ENCODE results near the gene RIMS3.

RIMS3 gene

DNA sequence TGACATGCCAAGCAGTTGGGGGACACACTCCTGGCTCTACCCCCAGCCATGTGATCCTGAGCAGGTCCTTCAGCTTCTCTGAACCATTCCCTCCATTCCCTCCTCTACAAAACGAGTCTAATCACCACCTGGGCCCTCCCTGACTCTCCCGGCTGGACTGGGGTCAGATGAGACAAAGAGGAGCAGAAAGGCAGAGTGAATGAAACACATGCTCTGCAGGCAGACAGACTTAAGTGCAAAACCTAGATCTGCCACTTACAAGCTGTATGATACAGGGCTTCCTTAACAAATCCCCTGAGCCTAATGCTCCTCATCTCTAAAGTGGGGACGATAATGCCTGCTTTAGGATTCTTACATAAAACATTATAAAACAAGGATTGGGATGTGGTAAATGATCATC, 17.3 kb downstream of the RIMS3 start:
- no peaks in the 10 kb centered on the region for H3K4me1 ChIP-seq (ENCODE audit: control insufficient read depth in 5 of 5, insufficient read depth in 5 of 5, low read length in 5 of 5)
- H3K27me3 ChIP-seq (ENCODE audit: control insufficient read depth in 5 of 5, insufficient read depth in 4 of 5, low read length in 5 of 5) = peaks cover 6 to 34% (median 15%) of the 10 kb centered on the region in 5 donors
- H3K9me3 ChIP-seq (ENCODE audit: control insufficient read depth in 5 of 5, low read length in 5 of 5) = no peaks in the 10 kb centered on the region
- no peak overlapping the region for H3K4me3 ChIP-seq (ENCODE audit: low read depth in 1 of 5, low read length in 5 of 5)
- no peak overlapping the region for H3K27ac ChIP-seq (ENCODE audit: low read depth, low read length)
- no peaks in the 10 kb centered on the region for H3K36me3 ChIP-seq (ENCODE audit: control insufficient read depth in 5 of 5, insufficient read depth in 5 of 5, low read length in 5 of 5)
- H3K9ac ChIP-seq (ENCODE audit: low read length in 5 of 5) = no peak overlapping the region

DNA sequence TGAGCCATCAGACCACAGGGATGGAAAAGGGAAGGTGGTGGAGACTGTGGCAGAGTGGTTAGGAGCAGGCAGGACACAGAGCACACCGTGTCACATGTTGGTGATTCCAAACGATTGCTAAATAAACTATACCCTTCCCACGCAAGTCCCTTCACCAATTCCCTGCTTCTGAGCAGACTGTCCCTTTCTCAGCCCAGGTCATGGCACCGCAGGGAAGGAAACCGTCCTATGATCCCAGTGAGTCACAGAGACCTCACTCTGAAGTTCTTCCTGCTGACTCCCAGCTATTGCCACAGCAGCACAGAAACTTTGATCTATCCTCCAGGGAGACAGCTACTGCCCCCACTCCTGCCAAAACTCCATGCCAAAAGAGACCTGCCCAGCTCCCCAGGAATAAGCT, 19.2 kb downstream of the RIMS3 start:
- H3K27ac ChIP-seq (ENCODE audit: low read depth, low read length) = no peak overlapping the region
- no peak overlapping the region for H3K4me3 ChIP-seq (ENCODE audit: low read depth in 1 of 5, low read length in 5 of 5)
- H3K9ac ChIP-seq (ENCODE audit: low read length in 5 of 5) = no peak overlapping the region
- H3K4me1 ChIP-seq (ENCODE audit: control insufficient read depth in 5 of 5, insufficient read depth in 5 of 5, low read length in 5 of 5) = no peaks in the 10 kb centered on the region
- no peaks in the 10 kb centered on the region for H3K36me3 ChIP-seq (ENCODE audit: control insufficient read depth in 5 of 5, insufficient read depth in 5 of 5, low read length in 5 of 5)
- peaks cover 0 to 3% (median 0%) of the 10 kb centered on the region in 5 donors for H3K9me3 ChIP-seq (ENCODE audit: control insufficient read depth in 5 of 5, low read length in 5 of 5)
- peaks cover 0 to 21% (median 8%) of the 10 kb centered on the region in 5 donors for H3K27me3 ChIP-seq (ENCODE audit: control insufficient read depth in 5 of 5, insufficient read depth in 4 of 5, low read length in 5 of 5)

DNA sequence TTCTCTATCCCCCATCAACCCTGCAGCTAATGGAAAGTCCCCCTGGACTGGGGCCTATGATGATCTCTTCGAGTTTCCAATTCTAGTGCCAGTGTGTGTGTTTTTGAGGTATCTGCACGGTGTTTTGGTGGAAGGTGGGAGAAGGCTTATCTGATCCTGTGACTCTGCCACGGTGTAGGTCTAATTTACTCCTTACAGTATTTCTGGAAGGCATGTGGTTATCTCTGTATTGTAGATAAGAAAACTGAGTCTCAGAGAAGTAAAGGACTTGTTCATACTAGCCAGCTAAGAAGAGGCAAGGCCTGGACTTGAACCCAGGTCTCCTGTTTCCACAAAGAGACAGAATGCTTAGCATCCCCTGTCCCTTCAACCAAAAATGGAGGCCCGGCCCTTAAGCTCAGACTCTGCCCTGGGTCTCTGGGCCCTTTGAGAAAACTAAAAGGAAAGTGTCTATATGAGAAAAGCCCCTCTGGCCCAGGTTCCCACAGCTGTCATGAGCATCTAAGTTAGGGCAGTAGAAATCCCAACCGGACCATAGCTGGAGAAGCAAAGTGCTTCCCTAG, 20.3 kb downstream of the RIMS3 start:
- H3K9me3 ChIP-seq (ENCODE audit: control insufficient read depth in 5 of 5, low read length in 5 of 5) = peaks cover 0 to 3% (median 0%) of the 10 kb centered on the region in 5 donors
- no peaks in the 10 kb centered on the region for H3K36me3 ChIP-seq (ENCODE audit: control insufficient read depth in 5 of 5, insufficient read depth in 5 of 5, low read length in 5 of 5)

DNA sequence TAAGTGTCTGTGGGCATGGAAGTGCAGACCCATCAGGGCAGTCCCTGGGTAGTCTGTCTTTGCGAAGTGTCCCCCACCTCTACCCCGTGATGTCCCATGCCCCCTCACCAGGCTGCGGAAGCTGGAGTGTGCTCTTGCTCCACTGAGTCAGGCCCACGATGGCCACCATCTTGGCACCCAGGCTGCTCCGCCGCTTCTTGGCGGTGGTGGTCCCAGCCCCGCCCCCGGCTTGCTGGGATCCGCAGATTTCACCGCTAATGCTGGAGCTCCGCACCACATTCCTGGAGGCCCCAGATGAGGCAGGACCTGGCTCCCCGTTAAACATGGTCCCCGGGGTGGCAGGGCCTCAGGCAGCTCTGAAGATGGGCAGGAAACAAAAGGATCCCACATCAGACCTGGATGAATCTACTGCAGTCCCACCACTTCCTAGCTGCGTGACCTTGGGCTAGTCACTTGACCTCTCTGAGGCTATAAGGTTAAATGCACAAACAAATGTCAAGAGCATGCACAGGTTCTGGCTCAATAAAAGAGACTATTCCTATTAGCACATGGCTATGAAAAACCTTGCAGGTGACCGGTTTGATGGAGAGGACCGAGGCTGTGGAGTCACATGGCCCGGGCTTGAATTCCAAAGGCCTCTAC, 23.8 kb downstream of the RIMS3 start:
- H3K4me3 ChIP-seq (ENCODE audit: low read depth in 1 of 5, low read length in 5 of 5) = no peak overlapping the region
- no peaks in the 10 kb centered on the region for H3K4me1 ChIP-seq (ENCODE audit: control insufficient read depth in 5 of 5, insufficient read depth in 5 of 5, low read length in 5 of 5)
- H3K9ac ChIP-seq (ENCODE audit: low read length in 5 of 5) = no peak overlapping the region
- peaks cover 0 to 6% (median 0%) of the 10 kb centered on the region in 5 donors for H3K27me3 ChIP-seq (ENCODE audit: control insufficient read depth in 5 of 5, insufficient read depth in 4 of 5, low read length in 5 of 5)
- no peak overlapping the region for H3K27ac ChIP-seq (ENCODE audit: low read depth, low read length)
- peaks cover 0 to 3% (median 0%) of the 10 kb centered on the region in 5 donors for H3K9me3 ChIP-seq (ENCODE audit: control insufficient read depth in 5 of 5, low read length in 5 of 5)
- H3K36me3 ChIP-seq (ENCODE audit: control insufficient read depth in 5 of 5, insufficient read depth in 5 of 5, low read length in 5 of 5) = no peaks in the 10 kb centered on the region

More for the DNA sequence above, 20.3 kb downstream of the RIMS3 start:
- Histone ChIP-seq H3K27me3 (ENCODE audit: control insufficient read depth in 5 of 5, insufficient read depth in 4 of 5, low read length in 5 of 5) (peaks cover 0 to 18% (median 8%) of the 10 kb centered on the region in 5 donors), H3K27ac (ENCODE audit: low read depth, low read length) (no peak overlapping the region), H3K9ac (ENCODE audit: low read length in 5 of 5) (no peak overlapping the region), H3K4me3 (ENCODE audit: low read depth in 1 of 5, low read length in 5 of 5) (no peak overlapping the region), H3K4me1 (ENCODE audit: control insufficient read depth in 5 of 5, insufficient read depth in 5 of 5, low read length in 5 of 5) (no peaks in the 10 kb centered on the region)

DNA sequence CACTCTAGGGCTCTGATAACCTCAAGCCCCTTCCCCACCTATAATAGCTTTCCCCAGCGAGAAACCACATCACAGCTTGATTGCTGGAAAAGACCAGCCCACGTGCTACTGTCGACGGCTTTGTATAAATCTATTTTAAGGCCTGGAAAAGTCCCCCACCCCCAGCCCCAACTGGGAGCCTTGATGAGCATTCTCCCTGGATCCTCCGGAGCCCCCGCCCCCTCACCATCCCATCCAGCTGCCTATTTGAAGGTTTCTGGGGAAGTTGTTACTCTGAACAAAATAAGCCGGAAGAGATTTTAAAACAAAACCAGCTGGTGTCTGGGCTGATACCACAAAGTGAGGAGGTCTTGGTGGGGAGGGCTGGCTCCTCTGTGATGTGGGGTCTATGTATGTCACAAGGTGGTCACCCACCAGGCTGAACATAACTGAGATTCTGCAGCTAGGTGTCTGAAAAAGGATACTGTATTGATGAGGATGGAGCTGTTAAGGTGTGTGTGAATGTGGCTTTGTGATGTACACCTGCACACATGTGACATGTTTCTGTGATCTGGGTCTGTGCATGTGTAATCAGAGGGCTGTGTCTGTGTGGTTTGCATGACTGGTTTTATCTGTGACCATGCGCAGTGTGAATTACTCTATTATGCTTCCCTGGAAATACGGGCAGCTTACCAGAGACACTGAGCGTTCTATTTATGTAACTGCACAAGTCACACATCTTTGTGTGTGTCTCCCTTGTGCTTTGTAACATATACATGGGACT, 25.0 kb downstream of the RIMS3 start:
- no peak overlapping the region for H3K9ac ChIP-seq (ENCODE audit: low read length in 5 of 5)
- H3K27ac ChIP-seq (ENCODE audit: low read depth, low read length) = no peak overlapping the region
- H3K4me1 ChIP-seq (ENCODE audit: control insufficient read depth in 5 of 5, insufficient read depth in 5 of 5, low read length in 5 of 5) = no peaks in the 10 kb centered on the region
- peaks cover 0 to 5% (median 0%) of the 10 kb centered on the region in 5 donors for H3K27me3 ChIP-seq (ENCODE audit: control insufficient read depth in 5 of 5, insufficient read depth in 4 of 5, low read length in 5 of 5)
- H3K4me3 ChIP-seq (ENCODE audit: low read depth in 1 of 5, low read length in 5 of 5) = no peak overlapping the region
- H3K9me3 ChIP-seq (ENCODE audit: control insufficient read depth in 5 of 5, low read length in 5 of 5) = peaks cover 0 to 3% (median 0%) of the 10 kb centered on the region in 5 donors
- H3K36me3 ChIP-seq (ENCODE audit: control insufficient read depth in 5 of 5, insufficient read depth in 5 of 5, low read length in 5 of 5) = no peaks in the 10 kb centered on the region

DNA sequence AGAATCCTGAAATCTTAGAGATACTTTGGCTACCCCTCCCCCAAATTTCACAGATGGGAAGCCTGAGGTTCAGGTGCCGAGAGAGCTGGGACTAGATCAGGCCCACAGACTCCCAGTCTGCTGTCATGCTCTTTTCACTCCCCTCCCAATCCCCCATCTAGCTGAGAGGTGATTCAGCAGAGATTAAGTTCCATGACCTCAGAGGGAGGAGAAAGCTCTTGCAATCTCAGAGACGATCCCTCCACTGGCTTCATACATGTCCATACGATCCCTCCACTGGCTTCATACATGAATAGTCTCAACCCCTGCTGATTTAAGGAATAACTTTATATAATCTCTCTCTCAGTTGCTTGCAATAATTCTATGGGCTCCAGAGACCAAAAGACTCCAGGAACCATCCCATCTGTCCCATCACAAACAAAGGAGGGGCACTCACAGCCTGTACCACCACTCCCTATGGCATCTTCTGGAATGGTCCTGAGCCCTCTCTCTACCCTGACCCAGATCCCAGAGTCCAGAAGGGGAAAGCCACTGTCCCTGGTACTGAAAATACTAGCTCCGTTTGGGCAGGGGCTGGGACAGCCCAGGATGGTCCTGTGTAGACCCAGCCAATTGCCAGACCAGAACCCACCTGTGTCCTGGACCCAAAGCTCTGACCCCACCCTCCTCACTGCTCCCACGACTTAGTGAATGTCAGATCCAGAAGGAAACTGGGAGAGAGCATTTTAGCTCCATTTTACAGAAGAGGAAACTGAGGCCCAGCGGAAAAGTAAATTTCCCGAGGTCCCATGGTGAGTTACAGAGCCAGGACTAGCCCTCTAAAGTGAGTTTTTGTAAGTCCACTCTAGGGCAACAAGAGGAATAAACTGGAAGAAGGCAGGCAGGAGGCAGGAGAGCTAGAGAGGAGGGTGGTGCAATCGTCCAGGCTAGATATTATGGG, 27.1 kb downstream of the RIMS3 start:
- no peak overlapping the region for H3K9ac ChIP-seq (ENCODE audit: low read length in 5 of 5)
- H3K4me1 ChIP-seq (ENCODE audit: control insufficient read depth in 5 of 5, insufficient read depth in 5 of 5, low read length in 5 of 5) = peaks cover 0 to 8% (median 5%) of the 10 kb centered on the region in 5 donors
- peaks cover 0 to 5% (median 0%) of the 10 kb centered on the region in 5 donors for H3K27me3 ChIP-seq (ENCODE audit: control insufficient read depth in 5 of 5, insufficient read depth in 4 of 5, low read length in 5 of 5)
- no peak overlapping the region for H3K4me3 ChIP-seq (ENCODE audit: low read depth in 1 of 5, low read length in 5 of 5)
- peaks cover 0 to 3% (median 0%) of the 10 kb centered on the region in 5 donors for H3K9me3 ChIP-seq (ENCODE audit: control insufficient read depth in 5 of 5, low read length in 5 of 5)
- no peaks in the 10 kb centered on the region for H3K36me3 ChIP-seq (ENCODE audit: control insufficient read depth in 5 of 5, insufficient read depth in 5 of 5, low read length in 5 of 5)
- H3K27ac ChIP-seq (ENCODE audit: low read depth, low read length) = no peak overlapping the region

DNA sequence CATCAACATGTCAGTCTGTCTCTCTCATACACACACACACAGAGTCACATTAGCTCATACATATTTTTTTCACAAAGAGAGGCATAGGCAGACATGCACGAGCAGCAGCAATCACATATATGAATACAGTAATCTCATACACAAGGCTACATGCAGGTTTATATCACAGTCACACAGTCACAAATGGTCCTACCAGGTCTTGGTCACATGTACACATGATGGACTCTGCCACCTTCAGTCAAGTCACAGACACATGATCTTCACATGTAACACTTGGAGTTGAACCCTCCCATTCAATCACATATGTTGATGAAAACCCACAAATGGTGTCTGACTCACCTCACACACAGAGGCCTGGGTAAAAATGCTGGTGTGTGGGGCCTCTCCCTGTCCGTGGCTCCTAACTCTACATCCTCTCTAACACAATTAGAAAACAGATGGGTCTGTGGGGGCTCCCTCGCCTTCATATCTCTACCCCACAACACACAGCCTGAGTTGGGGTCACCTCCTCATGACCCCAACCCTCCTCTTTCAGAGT, 27.9 kb downstream of the RIMS3 start:
- Histone ChIP-seq H3K36me3 (ENCODE audit: control insufficient read depth in 5 of 5, insufficient read depth in 5 of 5, low read length in 5 of 5) (no peaks in the 10 kb centered on the region), H3K9me3 (ENCODE audit: control insufficient read depth in 5 of 5, low read length in 5 of 5) (peaks cover 0 to 3% (median 0%) of the 10 kb centered on the region in 5 donors), H3K27me3 (ENCODE audit: control insufficient read depth in 5 of 5, insufficient read depth in 4 of 5, low read length in 5 of 5) (peaks cover 0 to 5% (median 0%) of the 10 kb centered on the region in 5 donors), H3K27ac (ENCODE audit: low read depth, low read length) (no peak overlapping the region), H3K9ac (ENCODE audit: low read length in 5 of 5) (no peak overlapping the region), H3K4me1 (ENCODE audit: control insufficient read depth in 5 of 5, insufficient read depth in 5 of 5, low read length in 5 of 5) (peaks cover 0 to 8% (median 5%) of the 10 kb centered on the region in 5 donors), H3K4me3 (ENCODE audit: low read depth in 1 of 5, low read length in 5 of 5) (no peak overlapping the region)

DNA sequence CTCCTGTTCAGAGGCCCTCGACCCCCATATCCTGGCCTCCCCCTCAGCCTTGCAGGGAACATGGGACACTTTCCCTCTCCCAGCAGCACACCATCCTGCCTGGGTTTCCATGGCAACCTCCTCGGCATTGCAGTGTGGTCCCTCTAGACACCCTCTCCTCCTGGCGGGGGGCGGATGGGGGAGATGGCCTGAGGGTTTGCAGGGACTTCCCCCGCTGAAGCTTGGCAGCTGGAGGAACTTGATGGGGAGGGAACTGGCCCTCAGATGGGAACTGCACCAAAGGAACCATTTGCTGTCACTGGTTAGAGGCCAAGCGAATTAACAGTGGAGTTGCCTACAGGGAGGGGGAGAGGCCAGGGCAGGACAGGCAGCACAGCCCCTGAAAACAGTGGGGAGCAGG, 28.7 kb downstream of the RIMS3 start:
- no peak overlapping the region for H3K9ac ChIP-seq (ENCODE audit: low read length in 5 of 5)
- H3K27me3 ChIP-seq (ENCODE audit: control insufficient read depth in 5 of 5, insufficient read depth in 4 of 5, low read length in 5 of 5) = peaks cover 0 to 5% (median 0%) of the 10 kb centered on the region in 5 donors
- H3K4me1 ChIP-seq (ENCODE audit: control insufficient read depth in 5 of 5, insufficient read depth in 5 of 5, low read length in 5 of 5) = peaks cover 0 to 8% (median 5%) of the 10 kb centered on the region in 5 donors
- H3K9me3 ChIP-seq (ENCODE audit: control insufficient read depth in 5 of 5, low read length in 5 of 5) = no peaks in the 10 kb centered on the region
- no peaks in the 10 kb centered on the region for H3K36me3 ChIP-seq (ENCODE audit: control insufficient read depth in 5 of 5, insufficient read depth in 5 of 5, low read length in 5 of 5)
- H3K4me3 ChIP-seq (ENCODE audit: low read depth in 1 of 5, low read length in 5 of 5) = no peak overlapping the region
- H3K27ac ChIP-seq (ENCODE audit: low read depth, low read length) = no peak overlapping the region

DNA sequence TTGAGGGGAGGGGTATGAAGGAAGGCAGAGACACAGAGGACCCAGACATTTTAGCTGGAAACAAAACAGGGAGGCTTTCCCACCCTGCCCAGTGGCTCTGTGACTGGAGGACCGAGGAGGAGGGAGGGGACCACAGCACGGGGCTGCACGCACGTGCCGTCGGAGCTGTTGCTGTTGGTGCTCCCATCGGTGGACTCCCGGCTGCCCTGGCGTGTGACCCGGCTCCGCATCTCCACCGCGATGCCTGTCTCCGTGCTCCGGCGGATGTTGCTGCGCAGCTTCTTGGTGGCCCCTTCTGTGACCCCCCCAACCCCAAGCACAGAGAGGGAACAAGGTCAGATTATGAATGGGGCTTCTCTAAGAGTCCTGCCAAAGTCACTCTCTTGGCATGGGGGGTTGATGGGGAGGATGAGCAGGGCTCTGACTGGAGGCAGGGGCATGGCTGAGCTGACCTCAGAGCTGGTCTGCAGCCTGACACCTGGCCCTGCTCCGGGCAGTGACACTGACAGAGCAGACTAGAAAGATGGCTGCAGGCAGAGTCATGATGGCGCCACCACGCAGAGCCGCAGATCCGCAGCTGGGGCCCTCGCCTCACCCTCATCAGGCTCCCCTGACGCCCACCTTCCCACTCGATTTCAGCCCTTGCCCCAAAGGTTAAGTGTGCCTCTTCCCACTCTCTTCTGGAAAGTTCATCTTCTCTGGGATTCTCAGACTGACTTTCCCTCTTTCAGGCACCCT, 29.6 kb downstream of the RIMS3 start:
- H3K4me3 ChIP-seq (ENCODE audit: low read depth in 1 of 5, low read length in 5 of 5) = no peak overlapping the region
- H3K9me3 ChIP-seq (ENCODE audit: control insufficient read depth in 5 of 5, low read length in 5 of 5) = no peaks in the 10 kb centered on the region
- no peaks in the 10 kb centered on the region for H3K36me3 ChIP-seq (ENCODE audit: control insufficient read depth in 5 of 5, insufficient read depth in 5 of 5, low read length in 5 of 5)
- H3K27ac ChIP-seq (ENCODE audit: low read depth, low read length) = no peak overlapping the region
- H3K4me1 ChIP-seq (ENCODE audit: control insufficient read depth in 5 of 5, insufficient read depth in 5 of 5, low read length in 5 of 5) = peaks cover 0 to 8% (median 5%) of the 10 kb centered on the region in 5 donors
- H3K27me3 ChIP-seq (ENCODE audit: control insufficient read depth in 5 of 5, insufficient read depth in 4 of 5, low read length in 5 of 5) = peaks cover 0 to 5% (median 0%) of the 10 kb centered on the region in 5 donors
- no peak overlapping the region for H3K9ac ChIP-seq (ENCODE audit: low read length in 5 of 5)

Data from subcutaneous abdominal adipose tissue (tissue), 5 donors.